Gastroesophageal sphincter (tissue), 4 donors: ENCODE results near the gene BPHL. TPM values are rescaled to one million over a fixed set of nuclear protein-coding genes. Genes with fewer than 3 reads are reported as not detected.
A peak's percentile ranks its signal among the peaks of the same experiment; 100 is the strongest.

ENCODE experiments used
- ATAC-seq: fragments of 150-250 bp; one replicate; pipeline ENCODE4 v1.9.1; 2016; ENCODE audit warnings: mild to moderate bottlenecking, moderate library complexity
- H3K27ac ChIP-seq, 4 donors: fragments of 200-600 bp; sonication (generic) in 3 of 4; 1 replicate in 3 of 4; 2 replicates in 1 of 4; pipeline ENCODE4 v1.5.1; 2016 to 2019
- H3K27me3 ChIP-seq: fragments of 200-600 bp; sonication (generic); one replicate; pipeline ENCODE4 v1.5.1; 2019
- H3K36me3 ChIP-seq, 2 donors: fragments of 200-600 bp; sonication (generic); one replicate each; pipeline ENCODE4 v1.5.1; 2019; ENCODE audit warnings: control low read depth in 1 of 2
- H3K4me1 ChIP-seq, 3 donors: fragments of 200-600 bp; sonication (generic); 1 replicate in 2 of 3; 2 replicates in 1 of 3; pipeline ENCODE4 v1.5.1; 2016 to 2019; ENCODE audit warnings: control low read depth in 2 of 3
- H3K4me3 ChIP-seq, 2 donors: fragments of 200-600 bp; sonication (generic); one replicate each; pipeline ENCODE4 v1.5.1; 2019; ENCODE audit warnings: mild to moderate bottlenecking in 1 of 2, moderate library complexity in 1 of 2
- H3K9me3 ChIP-seq, 3 donors: fragments of 200-600 bp; sonication (generic); one replicate each; pipeline ENCODE4 v1.5.1; 2017 to 2019; ENCODE audit warnings: control low read depth in 2 of 3
- CTCF ChIP-seq, 4 experiments: fragments of 200-600 bp in 2 of 4; fragments of 450-650 bp in 2 of 4; sonication (generic) in 1 of 4; IDR thresholded peaks; one replicate each; pipeline ENCODE4 v1.5.1; 2017 to 2019; ENCODE audit warnings: antibody characterized with exemption in 4 of 4, mild to moderate bottlenecking in 2 of 4, moderate library complexity in 2 of 4
- EP300 ChIP-seq: sonication (generic); formaldehyde crosslinking; IDR thresholded peaks from one replicate; pipeline ENCODE4 v1.6.1; 2017; ENCODE audit warnings: antibody characterized with exemption, mild to moderate bottlenecking
- POLR2A ChIP-seq, 2 donors: fragments of 450-650 bp; IDR thresholded peaks; one replicate each; pipeline ENCODE4 v1.6.1; 2017; ENCODE audit warnings: antibody characterized with exemption in 2 of 2, mild to moderate bottlenecking in 2 of 2, moderate library complexity in 1 of 2
- POLR2AphosphoS5 ChIP-seq: sonication (generic); formaldehyde crosslinking; IDR thresholded peaks from one replicate; pipeline ENCODE4 v1.6.1; 2017; ENCODE audit warnings: antibody characterized with exemption
- WGBS, 2 donors: methylation state at CpG; one replicate each; pipeline ENCODE4 v1.1.5; 2018; ENCODE audit warnings: low coverage in 1 of 2; 5-methylcytosine and 5-hydroxymethylcytosine counted together
- total RNA-seq, 4 donors: library from RNA; depleted of rRNA; stranded (reverse); fragments of >200 nt; gene quantifications; one replicate each; pipeline ENCODE4 v1.1.0, GENCODE V29; 2016

Gene BPHL
- total RNA-seq, 4 donors from 2014 or later = 4.8 to 16.6 (median 6.5) TPM

DNA sequence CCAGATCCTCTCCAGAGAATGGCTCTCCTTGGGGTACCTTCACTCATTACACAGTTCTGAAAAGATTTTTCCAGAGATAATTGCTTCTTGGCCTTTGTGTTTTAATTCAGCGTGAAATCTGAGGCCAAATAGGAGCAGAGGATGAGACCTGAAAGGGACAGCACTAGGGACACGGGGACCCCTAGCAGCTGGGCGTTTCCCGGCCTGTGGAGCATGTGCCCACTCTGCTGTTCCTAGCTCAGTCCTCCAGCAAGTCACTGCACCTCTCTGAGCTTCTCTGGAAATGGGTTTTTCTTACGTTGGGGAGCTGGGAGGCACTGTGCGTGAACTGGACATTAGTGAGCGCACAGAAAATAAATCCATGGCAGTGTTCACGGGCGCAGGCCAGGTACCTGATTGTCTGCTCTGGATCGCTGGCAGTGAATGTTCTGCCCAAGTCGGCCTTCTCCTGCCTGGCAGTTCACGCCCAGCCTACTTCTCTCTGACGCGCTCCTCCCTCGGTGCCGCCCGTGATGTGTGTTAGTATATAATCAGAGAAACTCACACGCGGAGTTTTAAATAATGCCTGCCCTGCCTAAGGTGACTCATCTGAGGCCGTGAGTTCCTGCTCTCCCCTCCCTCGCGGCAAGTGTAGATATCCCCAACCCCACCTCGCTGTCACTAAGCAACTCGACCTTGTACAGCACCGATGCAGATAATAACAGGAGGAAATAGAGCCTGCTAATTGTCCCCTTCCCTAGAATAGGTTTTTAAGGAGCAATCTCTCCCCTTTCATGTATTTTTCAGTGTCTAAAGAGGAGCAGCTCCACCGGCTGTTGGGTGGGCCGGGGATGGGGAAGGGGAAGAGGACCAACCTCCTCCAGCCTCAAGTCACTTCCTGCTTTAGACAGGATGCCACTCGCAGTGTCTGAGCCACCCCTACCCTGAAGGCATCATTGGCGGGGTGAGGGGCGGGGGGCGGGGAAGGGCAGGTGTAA is 41.6 kb downstream of the BPHL start:
- 19 to 58% methylated on average over 6 of the region's 31 CpGs for WGBS, 2 donors
- peak overlapping the region in 1 of 2 donors; percentile 2 for H3K4me3 ChIP-seq
- ATAC-seq = peak; percentile 13

GRCh38 chr6:3162067-3162497 is 43.6 kb downstream of the BPHL start:
- Histone ChIP-seq H3K9me3 (no peaks in the 10 kb centered on the region), H3K4me1 (peaks cover 0 to 57% (median 4%) of the 10 kb centered on the region in 3 donors), H3K27me3 (no peaks in the 10 kb centered on the region), H3K27ac (peak overlapping the region; percentile 72 to 100 (median 95)), H3K4me3 (peak overlapping the region; percentile 75 to 89), H3K36me3 (no peaks in the 10 kb centered on the region)
- WGBS, 2 donors = 15 to 77% methylated on average over 4 to 6 of the region's 7 CpGs
- no peak for ATAC-seq
- TF ChIP-seq POLR2AphosphoS5 (no peak), CTCF (IDR thresholded peaks at IDR 0.05) (no peak), EP300 (no peak), POLR2A (IDR thresholded peaks at IDR 0.05) (no peak)

More for the DNA sequence above, 41.6 kb downstream of the BPHL start:
- Histone ChIP-seq H3K4me1 (peaks cover 0 to 74% (median 4%) of the 10 kb centered on the region in 3 donors), H3K9me3 (no peaks in the 10 kb centered on the region), H3K36me3 (peaks cover 0 to 6% of the 10 kb centered on the region in 2 donors), H3K27ac (peak overlapping the region; percentile 56 to 100 (median 98)), H3K27me3 (no peaks in the 10 kb centered on the region)
- TF ChIP-seq EP300 (no peak), POLR2A (IDR thresholded peaks at IDR 0.05) (peak in 1 of 2 donors; percentile 29), CTCF (IDR thresholded peaks at IDR 0.05) (no peak), POLR2AphosphoS5 (peak; percentile 68)

GRCh38 chr6:3162565-3163247 is 44.2 kb downstream of the BPHL start:
- TF ChIP-seq CTCF (IDR thresholded peaks at IDR 0.05) (peak in 2 of 4 experiments; percentile 27 to 36), EP300 (no peak), POLR2AphosphoS5 (peak; percentile 63), POLR2A (IDR thresholded peaks at IDR 0.05) (peak; percentile 54 to 73)
- Histone ChIP-seq H3K27me3 (no peaks in the 10 kb centered on the region), H3K27ac (peak overlapping the region; percentile 72 to 100 (median 95)), H3K9me3 (no peaks in the 10 kb centered on the region), H3K36me3 (no peaks in the 10 kb centered on the region), H3K4me1 (peaks cover 0 to 57% (median 4%) of the 10 kb centered on the region in 3 donors), H3K4me3 (peak overlapping the region; percentile 75 to 89)
- WGBS, 2 donors = no CpG with 5 or more reads among the region's 74 CpGs
- ATAC-seq = peak; percentile 82

- peak overlapping the region; percentile 72 to 100 (median 95) for H3K27ac ChIP-seq
These were observed 44.7 kb downstream of the BPHL start for GRCh38 chr6:3163248-3163594.

More at GRCh38 chr6:3163248-3163594, 44.7 kb downstream of the BPHL start:
- ATAC-seq = peak; percentile 14
- Histone ChIP-seq H3K9me3 (no peaks in the 10 kb centered on the region), H3K4me3 (peak overlapping the region; percentile 75 to 89), H3K27me3 (no peaks in the 10 kb centered on the region), H3K36me3 (no peaks in the 10 kb centered on the region), H3K4me1 (peaks cover 0 to 54% (median 4%) of the 10 kb centered on the region in 3 donors)
- TF ChIP-seq POLR2AphosphoS5 (no peak), EP300 (no peak), POLR2A (IDR thresholded peaks at IDR 0.05) (no peak), CTCF (IDR thresholded peaks at IDR 0.05) (no peak)
- 0% methylated on average over 3 to 5 of the region's 13 CpGs for WGBS, 2 donors
